ENCODE results near the gene ITPR2. TPM values are rescaled to one million over a fixed set of nuclear protein-coding genes. Genes with fewer than 3 reads are reported as not detected.
"Not testable (repeated sequence)": the region's sequence is repeated elsewhere in the genome, so short reads cannot be mapped to it uniquely, and the experiment has no call there.

Gene ITPR2
- total RNA-seq, 1 experiment from 2014 or later = 19.2 TPM

- no peak for DNase-seq (ENCODE audit: low read depth)
Measured at GRCh38 chr12:26730481-26731350, 102.3 kb downstream of the ITPR2 start.

DNA sequence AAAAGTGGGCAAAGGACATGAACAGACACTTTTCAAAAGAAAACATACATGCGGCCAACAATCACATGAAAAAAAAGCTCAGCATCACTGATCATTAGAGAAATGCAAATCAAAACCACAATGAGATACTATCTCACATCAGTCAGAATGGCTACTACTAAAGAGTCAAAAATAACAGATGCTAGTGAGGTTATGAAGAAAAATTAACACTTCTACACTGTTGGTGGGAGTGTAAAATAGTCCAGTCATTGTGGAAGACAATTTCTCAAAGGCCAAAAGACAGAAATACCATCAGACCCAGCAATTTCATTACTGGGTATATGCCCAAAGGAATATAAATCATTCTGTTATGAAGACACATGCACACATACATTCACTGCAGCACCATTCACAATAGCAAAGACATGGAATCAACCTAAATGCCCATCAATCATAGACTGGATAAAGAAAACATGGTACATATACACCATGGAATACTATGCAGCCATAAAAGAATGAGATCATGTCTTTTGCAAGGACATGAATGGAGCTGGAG lies 103.8 kb downstream of the ITPR2 start:
- not testable (repeated sequence) for DNase-seq (ENCODE audit: low read depth)

GRCh38 chr12:26728205-26729050 lies 104.6 kb downstream of the ITPR2 start:
- DNase-seq (ENCODE audit: low read depth) = no peak

DNA sequence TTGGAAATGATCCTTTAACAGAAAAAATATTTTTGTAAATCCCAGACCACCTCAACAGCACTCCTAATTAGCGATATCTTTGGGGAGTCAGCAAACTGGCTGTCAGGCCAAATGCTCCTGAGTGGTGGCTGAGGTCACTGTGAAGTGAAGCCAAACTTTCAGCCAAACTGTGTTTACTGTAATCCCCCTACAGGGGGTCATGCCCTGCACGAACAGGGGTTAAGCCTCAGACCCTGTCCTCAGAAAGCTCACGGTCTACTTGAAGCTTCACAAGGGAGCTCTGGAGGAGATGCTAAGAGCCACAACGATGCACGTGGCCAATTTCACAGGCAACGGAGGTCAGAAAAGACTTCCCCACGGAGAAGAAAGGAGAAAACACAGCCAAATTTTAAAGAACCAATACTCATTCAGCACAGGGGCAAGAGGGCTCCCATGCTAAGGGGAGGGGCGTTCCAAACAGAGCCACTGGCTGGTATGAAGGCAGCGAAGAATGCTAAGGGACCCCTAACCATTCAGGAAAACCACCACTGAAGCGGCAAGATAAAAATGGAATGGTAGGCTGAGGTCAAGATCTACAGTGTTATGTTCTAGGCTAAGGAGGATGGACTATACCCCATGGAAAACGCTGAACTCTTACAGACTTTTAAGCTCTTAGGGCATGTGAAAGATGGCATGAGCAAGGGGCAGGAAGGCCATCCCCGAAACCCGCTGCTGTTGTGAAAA lies 105.4 kb downstream of the ITPR2 start:
- DNase-seq (ENCODE audit: low read depth) = no peak

DNA sequence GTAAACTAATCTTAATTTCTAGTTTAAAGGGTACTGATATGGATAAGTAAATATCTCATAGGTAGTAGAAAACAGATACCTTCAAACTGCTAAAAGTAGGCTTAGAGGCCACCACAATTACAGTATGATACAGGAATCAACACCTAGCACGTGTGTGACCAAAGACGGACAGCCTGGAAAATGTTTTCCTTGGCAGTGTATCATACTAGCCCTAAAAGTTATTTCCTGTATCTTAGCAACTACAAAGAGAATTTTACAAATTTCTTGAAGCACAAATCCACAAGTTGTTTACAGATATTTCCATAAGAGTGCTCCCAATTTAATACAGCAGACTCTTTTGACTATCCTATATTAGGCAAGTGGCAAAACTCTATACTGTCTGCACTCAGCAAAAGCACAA lies 106.0 kb downstream of the ITPR2 start:
- DNase-seq (ENCODE audit: low read depth) = no peak

DNA sequence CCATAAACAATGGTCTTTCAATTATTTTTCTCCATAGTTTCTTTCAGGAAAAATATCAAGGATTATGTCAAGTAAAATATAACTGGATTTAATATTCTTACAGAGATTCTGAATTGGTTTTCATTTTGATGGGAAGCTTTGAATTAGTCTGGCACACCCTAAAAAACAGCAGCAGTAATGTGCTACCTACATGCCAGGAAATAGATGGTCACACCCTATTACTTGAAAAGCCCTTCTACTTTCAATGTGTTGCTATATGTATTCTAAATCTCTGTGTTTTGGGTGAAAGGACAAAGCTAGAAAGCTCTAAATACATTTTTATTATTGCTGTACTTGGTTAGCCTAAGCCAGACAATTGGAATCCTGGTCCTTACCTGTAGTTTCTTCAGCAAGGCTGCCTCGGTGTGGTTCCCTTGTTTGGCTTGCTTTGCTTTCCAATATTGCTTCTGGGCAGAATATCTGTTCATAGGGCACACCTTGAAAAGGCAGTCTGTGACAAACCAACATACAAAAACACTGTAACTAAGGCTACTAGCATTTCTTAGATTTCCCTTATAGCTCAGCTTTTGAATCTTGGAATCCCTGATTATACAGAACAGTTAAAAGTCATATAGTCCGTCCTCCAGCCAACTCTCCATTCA lies 107.6 kb downstream of the ITPR2 start:
- DNase-seq (ENCODE audit: low read depth) = no peak

GRCh38 chr12:26724309-26724702 lies 108.7 kb downstream of the ITPR2 start:
- DNase-seq (ENCODE audit: low read depth) = no peak

DNA sequence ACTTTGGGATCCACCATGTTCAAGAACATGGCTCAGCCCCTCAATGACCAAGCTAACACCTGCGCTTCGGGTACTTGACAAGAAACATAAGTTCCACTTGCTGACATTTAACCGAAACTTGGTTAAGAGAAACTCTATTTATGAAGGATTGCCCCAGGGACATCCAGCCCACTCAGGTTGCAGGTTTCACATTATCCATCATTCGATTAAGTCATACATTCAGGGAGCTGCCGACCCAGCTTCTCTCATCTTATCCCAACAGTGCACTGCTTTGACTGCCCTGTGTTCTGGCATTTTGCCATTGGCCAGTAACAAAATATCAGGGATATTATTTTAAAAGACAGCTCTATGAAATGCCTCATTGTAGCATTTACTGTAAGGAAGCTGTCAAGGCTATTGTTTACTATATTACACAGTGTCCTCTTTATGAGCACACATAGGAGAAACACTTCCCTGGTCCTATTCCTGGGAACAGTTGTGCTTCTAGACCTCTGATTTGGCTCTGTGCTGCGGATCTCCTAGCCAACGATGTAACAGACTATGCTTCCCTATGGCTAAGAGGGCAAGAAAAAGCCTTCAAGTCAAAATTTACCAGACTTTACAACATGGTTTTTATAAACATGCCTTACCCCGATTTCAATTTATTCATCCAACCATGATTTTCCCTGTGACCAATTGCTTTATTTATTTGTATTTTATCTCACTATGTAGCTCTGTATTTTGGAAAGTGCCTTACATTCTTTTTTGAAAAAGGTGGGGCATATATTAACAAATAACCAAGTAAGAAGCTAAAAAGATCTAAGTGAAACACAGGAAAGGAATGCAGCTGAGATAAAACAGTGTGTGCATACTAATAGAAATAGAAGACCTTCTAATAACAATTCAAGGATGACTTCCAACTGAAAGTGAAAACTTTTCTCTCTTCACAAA lies 109.3 kb downstream of the ITPR2 start:
- no peak for DNase-seq (ENCODE audit: low read depth)

- DNase-seq (ENCODE audit: low read depth) = no peak
Measured at GRCh38 chr12:26721800-26722199, 111.2 kb downstream of the ITPR2 start.

DNA sequence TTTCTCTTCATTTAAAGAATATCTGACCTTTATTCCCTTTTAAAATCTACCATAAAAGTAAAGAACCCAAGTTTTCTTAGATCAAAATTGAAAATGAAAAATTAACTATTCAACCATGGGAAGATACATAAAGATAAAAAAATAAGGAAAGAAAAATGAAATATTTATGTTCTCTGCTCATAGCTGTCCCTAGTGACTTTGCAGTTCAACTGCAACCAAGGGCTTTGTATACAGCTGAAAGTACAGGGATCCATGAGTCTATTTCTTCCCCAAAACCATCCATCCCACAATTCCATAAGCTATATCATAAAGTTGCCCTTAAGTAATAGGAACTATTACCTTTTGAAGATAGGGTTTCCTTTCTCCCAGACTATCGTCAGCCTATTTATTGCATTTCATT lies 113.1 kb downstream of the ITPR2 start:
- no peak for DNase-seq (ENCODE audit: low read depth)

GRCh38 chr12:26717757-26718156 lies 115.2 kb downstream of the ITPR2 start:
- DNase-seq (ENCODE audit: low read depth) = no peak

- DNase-seq (ENCODE audit: low read depth) = no peak
Measured at GRCh38 chr12:26715232-26715631, 117.8 kb downstream of the ITPR2 start.

DNA sequence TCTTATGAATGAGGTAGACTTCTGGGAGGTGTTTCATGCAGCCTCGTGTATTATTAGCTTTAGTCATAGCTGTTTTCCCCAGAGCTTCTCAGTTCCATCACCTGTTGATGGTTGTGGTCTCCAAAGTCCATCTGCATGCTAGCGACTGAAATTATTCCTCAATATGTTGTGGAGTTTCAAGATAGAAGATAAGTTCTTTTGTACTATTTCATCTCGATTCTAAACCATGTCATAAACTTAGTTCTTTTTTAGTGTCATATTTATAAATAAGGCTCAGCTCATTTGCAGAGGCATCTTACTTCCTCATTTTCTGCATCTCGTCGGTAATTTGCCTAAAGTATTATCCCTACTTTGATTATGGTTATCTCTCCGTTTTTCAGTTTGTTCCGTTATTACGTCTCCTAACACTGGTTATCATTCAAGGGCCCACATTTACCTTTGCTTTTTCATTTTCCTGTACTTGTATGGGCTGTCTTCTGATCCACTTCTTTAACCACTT lies 119.1 kb downstream of the ITPR2 start:
- DNase-seq (ENCODE audit: low read depth) = no peak

- no peak for DNase-seq (ENCODE audit: low read depth)
Measured at GRCh38 chr12:26712892-26713291, 120.1 kb downstream of the ITPR2 start.

DNA sequence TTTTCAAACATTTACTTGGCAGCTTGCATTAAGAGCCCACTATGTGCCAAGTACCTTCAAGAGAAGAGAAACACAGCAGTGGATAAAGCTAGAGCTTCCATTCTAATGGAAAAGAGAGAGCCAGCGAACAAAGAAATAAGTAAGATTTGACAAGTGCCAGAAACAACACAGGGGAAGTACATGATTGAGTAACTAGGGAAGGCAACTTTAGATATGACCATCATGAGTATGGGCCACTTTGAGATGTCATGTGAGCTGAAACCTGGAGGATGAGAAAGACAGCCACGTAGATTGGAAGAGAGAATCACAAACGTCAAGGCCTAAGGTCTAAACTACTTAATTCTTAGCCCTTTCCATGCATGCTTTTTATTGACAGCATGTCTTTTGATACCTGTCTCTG lies 121.4 kb downstream of the ITPR2 start:
- DNase-seq (ENCODE audit: low read depth) = no peak

DNA sequence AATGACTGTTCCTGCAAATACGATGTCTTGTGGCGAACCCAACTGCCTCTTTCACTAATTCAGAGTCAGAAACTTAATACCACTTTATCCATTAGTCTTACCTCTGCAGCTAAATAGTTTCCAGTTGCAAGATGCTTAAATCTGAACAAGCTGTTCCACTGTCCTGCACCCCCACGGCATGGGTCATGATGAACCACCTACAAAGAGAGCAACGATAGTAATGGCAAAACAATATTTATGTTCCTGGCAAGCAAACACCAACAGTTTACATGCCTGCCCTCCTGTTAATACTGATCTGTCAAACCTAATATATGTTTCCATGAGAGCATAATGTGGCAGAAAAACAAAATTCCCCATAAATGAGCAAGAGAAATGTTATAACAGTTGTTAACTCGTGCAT lies 121.9 kb downstream of the ITPR2 start:
- no peak for DNase-seq (ENCODE audit: low read depth)

DNA sequence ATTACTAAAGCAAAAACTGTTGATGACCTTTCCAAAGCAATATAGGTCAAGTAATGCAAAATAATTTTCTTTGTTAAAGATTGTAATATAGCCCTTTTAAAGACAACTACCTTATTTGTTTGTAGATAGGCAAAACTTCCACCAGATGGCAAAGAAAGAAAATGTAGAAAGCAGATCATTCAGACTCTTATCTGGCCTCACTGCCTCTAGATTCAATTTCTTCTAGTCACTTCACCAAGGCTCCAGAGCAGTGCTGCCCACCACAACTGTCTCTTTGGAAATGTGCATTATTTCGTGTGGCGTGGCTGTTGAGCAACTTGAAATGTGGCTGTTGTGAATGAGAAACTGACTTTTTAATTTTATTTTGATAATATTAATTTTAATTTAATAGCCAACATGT lies 127.1 kb downstream of the ITPR2 start:
- DNase-seq (ENCODE audit: low read depth) = no peak

DNA sequence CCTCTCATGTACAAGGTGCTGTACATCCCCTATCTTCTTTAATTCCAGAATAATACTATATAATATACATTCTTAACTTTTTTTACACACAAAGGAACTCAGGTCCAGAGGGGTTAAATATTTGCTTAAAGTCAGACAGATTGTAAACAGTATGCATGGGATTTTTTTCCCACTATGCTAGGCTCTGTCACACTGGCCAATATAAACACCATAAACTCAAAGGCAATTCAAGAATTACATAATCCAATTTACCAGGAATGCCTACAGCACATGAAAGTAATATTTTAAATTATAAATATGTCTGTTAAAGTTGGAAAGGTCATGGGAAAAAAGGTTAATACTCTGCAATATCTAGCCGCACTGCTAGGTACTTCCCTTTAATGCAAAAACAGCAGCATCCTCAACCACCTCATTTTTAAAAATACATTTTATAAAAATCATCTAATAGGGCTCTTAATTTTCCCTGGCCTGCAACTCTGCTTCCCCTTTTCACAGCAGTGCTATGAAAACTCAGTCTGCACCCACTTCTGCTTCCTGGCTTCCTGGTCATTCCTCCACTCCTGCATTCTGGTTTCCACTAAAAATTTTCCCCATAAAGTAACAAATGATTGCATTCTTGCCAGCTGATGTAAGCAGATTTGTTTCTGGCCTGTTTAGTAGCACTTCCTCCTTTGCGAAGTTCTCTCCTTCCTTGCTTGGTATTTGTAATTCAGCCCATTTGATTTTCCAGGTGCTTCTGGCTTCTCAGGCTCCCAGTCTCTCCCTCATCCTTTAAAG lies 128.1 kb downstream of the ITPR2 start:
- no peak for DNase-seq (ENCODE audit: low read depth)

GRCh38 chr12:26704214-26704613 lies 128.8 kb downstream of the ITPR2 start:
- no peak for DNase-seq (ENCODE audit: low read depth)

All from Daoy (cell line).